ENCODE measurements around the gene STARD10. TPM values are rescaled to one million over a fixed set of nuclear protein-coding genes. Genes with fewer than 3 reads are reported as not detected.
"Not testable (repeated sequence)": the region's sequence is repeated elsewhere in the genome, so short reads cannot be mapped to it uniquely, and the experiment has no call there.

The STARD10 gene
- total RNA-seq, 2 experiments from 2014 or later, result 10.5 to 12.9 TPM

GRCh38 chr11:72812967-72813739 is 19.3 kb upstream of the STARD10 start:
- H3K4me1 ChIP-seq (ENCODE audit: insufficient read depth, low read length), result peaks cover 38% of the 10 kb centered on the region
- CTCF ChIA-PET, result interaction anchor here (1.0 to 1.9 kb wide), 8 partner anchors 10 to 91 kb away, joined by 3 to 28 read pairs (median 4); partner anchors contain the start of gene STARD10
- intact Hi-C loops (cut with DNase I, micrococcal nuclease), result loop anchor here (1.0 to 10.0 kb wide), 9 partner anchors 19 to 888 kb away; partner anchors contain the start of genes CLPB (in 1 of the 2), FCHSD2 (in 1 of the 2), INPPL1 (in 1 of the 2) and RNF121 (in 1 of the 2)

GRCh38 chr11:72812604-72812966 is 18.7 kb upstream of the STARD10 start:
- no peak for ATAC-seq (ENCODE audit: poor library complexity)
- intact Hi-C loops (cut with DNase I, micrococcal nuclease), result loop anchor here in 1 of 2 experiments (5.0 to 10.0 kb wide), 6 partner anchors 85 to 888 kb away; partner anchors contain the start of genes CLPB, FCHSD2, INPPL1 and RNF121

More at GRCh38 chr11:72812967-72813739, 19.3 kb upstream of the STARD10 start:
- peak; percentile 62 for TF ChIP-seq CTCF (IDR thresholded peaks at IDR 0.05)
- no peaks in the 10 kb centered on the region for H3K9me3 Mint-ChIP-seq
- no peaks in the 10 kb centered on the region for H3K27me3 Mint-ChIP-seq
- DNase-seq, result peak; percentile 26 to 84 (median 48)
- Histone ChIP-seq H3K27me3 (ENCODE audit: control insufficient read depth in 1 of 2, insufficient read depth in 2 of 2, low read length in 2 of 2) (no peaks in the 10 kb centered on the region), H3K36me3 (ENCODE audit: insufficient read depth, low read length) (peaks cover 25% of the 10 kb centered on the region), H3K9me3 (ENCODE audit: control insufficient read depth in 1 of 2, insufficient read depth in 1 of 2, low read length in 2 of 2) (no peaks in the 10 kb centered on the region), H3K4me3 (ENCODE audit: low read length) (peak overlapping the region; percentile 96), H3K27ac (ENCODE audit: low read depth in 1 of 2, low read length in 2 of 2) (peak overlapping the region; percentile 97 to 100)
- H3K4me1 Mint-ChIP-seq (ENCODE audit: low read depth), result peaks cover 56% of the 10 kb centered on the region
- peak overlapping the region; percentile 97 for H3K4me3 Mint-ChIP-seq
- peak overlapping the region; percentile 97 for H3K27ac Mint-ChIP-seq
- POLR2A ChIA-PET, result interaction anchor here (0.7 to 3.3 kb wide), 6 partner anchors 10 to 329 kb away, joined by 3 to 13 read pairs (median 4); partner anchors contain the start of genes FCHSD2 and STARD10
- H3K36me3 Mint-ChIP-seq (ENCODE audit: low read depth), result peaks cover 54% of the 10 kb centered on the region
- ATAC-seq (ENCODE audit: poor library complexity), result peak; percentile 11

GRCh38 chr11:72811686-72812085 is 17.8 kb upstream of the STARD10 start:
- not testable (repeated sequence) for H3K9me3 ChIP-seq (ENCODE audit: control insufficient read depth in 1 of 2, insufficient read depth in 1 of 2, low read length in 2 of 2); ATAC-seq (ENCODE audit: poor library complexity); H3K27me3 Mint-ChIP-seq; H3K27me3 ChIP-seq (ENCODE audit: control insufficient read depth in 1 of 2, insufficient read depth in 2 of 2, low read length in 2 of 2); H3K9me3 Mint-ChIP-seq; H3K27ac ChIP-seq (ENCODE audit: low read depth in 1 of 2, low read length in 2 of 2); DNase-seq; H3K4me3 ChIP-seq (ENCODE audit: low read length)
- H3K36me3 Mint-ChIP-seq (ENCODE audit: low read depth), result peaks cover 41% of the 10 kb centered on the region
- peaks cover 37% of the 10 kb centered on the region for H3K4me1 ChIP-seq (ENCODE audit: insufficient read depth, low read length)
- peaks cover 12% of the 10 kb centered on the region for H3K36me3 ChIP-seq (ENCODE audit: insufficient read depth, low read length)
- POLR2A ChIA-PET, result interaction anchor here (2.5 to 3.3 kb wide), 2 partner anchors 18 to 87 kb away, joined by 11 to 13 read pairs; partner anchors contain the start of gene STARD10
- CTCF ChIA-PET, result interaction anchor here (0.8 to 1.3 kb wide), 2 partner anchors 18 to 86 kb away, joined by 3 read pairs; partner anchors contain the start of gene STARD10
- H3K4me1 Mint-ChIP-seq (ENCODE audit: low read depth), result peaks cover 48% of the 10 kb centered on the region
- peak overlapping the region; percentile 77 for H3K4me3 Mint-ChIP-seq
- peak overlapping the region; percentile 97 for H3K27ac Mint-ChIP-seq
- intact Hi-C loops (cut with DNase I, micrococcal nuclease), result loop anchor here in 1 of 2 experiments (5.0 to 10.0 kb wide), 6 partner anchors 84 to 887 kb away; partner anchors contain the start of genes CLPB, FCHSD2, INPPL1 and RNF121

More at GRCh38 chr11:72812604-72812966, 18.7 kb upstream of the STARD10 start:
- TF ChIP-seq CTCF (IDR thresholded peaks at IDR 0.05), result no peak
- peak overlapping the region; percentile 96 for H3K4me3 ChIP-seq (ENCODE audit: low read length)
- POLR2A ChIA-PET, result interaction anchor here (1.0 to 3.3 kb wide), 4 partner anchors 15 to 330 kb away, joined by 3 to 13 read pairs (median 8); partner anchors contain the start of genes FCHSD2 and STARD10
- DNase-seq, result no peak
- H3K36me3 ChIP-seq (ENCODE audit: insufficient read depth, low read length), result peaks cover 19% of the 10 kb centered on the region
- Mint-ChIP-seq H3K27ac (peak overlapping the region; percentile 97), H3K4me3 (peak overlapping the region; percentile 97), H3K9me3 (no peaks in the 10 kb centered on the region), H3K4me1 (ENCODE audit: low read depth) (peaks cover 50% of the 10 kb centered on the region), H3K27me3 (no peaks in the 10 kb centered on the region), H3K36me3 (ENCODE audit: low read depth) (peaks cover 49% of the 10 kb centered on the region)
- no peaks in the 10 kb centered on the region for H3K9me3 ChIP-seq (ENCODE audit: control insufficient read depth in 1 of 2, insufficient read depth in 1 of 2, low read length in 2 of 2)
- no peaks in the 10 kb centered on the region for H3K27me3 ChIP-seq (ENCODE audit: control insufficient read depth in 1 of 2, insufficient read depth in 2 of 2, low read length in 2 of 2)
- H3K27ac ChIP-seq (ENCODE audit: low read depth in 1 of 2, low read length in 2 of 2), result peak overlapping the region; percentile 97 to 100
- CTCF ChIA-PET, result interaction anchor here (1.2 to 1.9 kb wide), 6 partner anchors 9 to 90 kb away, joined by 3 to 28 read pairs (median 5); partner anchors contain the start of gene STARD10
- peaks cover 38% of the 10 kb centered on the region for H3K4me1 ChIP-seq (ENCODE audit: insufficient read depth, low read length)

Measured in CD4-positive, alpha-beta T cell (primary cell).